Astrocyte (in vitro differentiated cells and primary cell): ENCODE results near the gene TRABD2A. TPM values are rescaled to one million over a fixed set of nuclear protein-coding genes. Genes with fewer than 3 reads are reported as not detected.

ENCODE experiments used
- DNase-seq: peaks from one replicate; pipeline ENCODE4 v3.0.0-alpha.2; 2010; ENCODE audit warnings: low read depth
- FAIRE-seq: peaks from 2 replicates; lab custom pipeline; 2011; peaks lifted over from hg19 to GRCh38; lab: Jason Lieb, UNC
- H2AFZ ChIP-seq: 2 replicates; pipeline ENCODE4 v1.6.0; 2012; ENCODE audit warnings: low read depth, low read length, inconsistent platforms
- H3K27ac ChIP-seq: 2 replicates; pipeline ENCODE4 v1.5.1; 2011; ENCODE audit warnings: low read depth, low read length, inconsistent platforms
- H3K27me3 ChIP-seq: 2 replicates; pipeline ENCODE4 v1.6.0; 2011; ENCODE audit warnings: low read length, inconsistent platforms; ENCODE audit not compliant: insufficient read depth
- H3K36me3 ChIP-seq: 2 replicates; pipeline ENCODE4 v1.5.1; 2011; ENCODE audit warnings: low read length, inconsistent platforms; ENCODE audit not compliant: insufficient read depth
- H3K4me1 ChIP-seq: 2 replicates; pipeline ENCODE4 v1.5.1; 2011; ENCODE audit warnings: low read length, inconsistent platforms; ENCODE audit not compliant: insufficient read depth
- H3K4me2 ChIP-seq: 2 replicates; pipeline ENCODE4 v1.6.0; 2012; ENCODE audit warnings: low read length, inconsistent platforms
- H3K4me3 ChIP-seq: 2 replicates; pipeline ENCODE4 v1.5.1; 2011; ENCODE audit warnings: low read depth, mild to moderate bottlenecking, low read length, inconsistent platforms; ENCODE audit not compliant: insufficient read depth
- H3K79me2 ChIP-seq: 2 replicates; pipeline ENCODE4 v1.6.0; 2012; ENCODE audit warnings: mild to moderate bottlenecking, low read length, inconsistent platforms; ENCODE audit not compliant: insufficient read depth
- H3K9ac ChIP-seq: 2 replicates; pipeline ENCODE4 v1.6.0; 2012; ENCODE audit warnings: mild to moderate bottlenecking, low read length, inconsistent platforms
- H3K9me3 ChIP-seq: 2 replicates; pipeline ENCODE4 v1.5.1; 2012; ENCODE audit warnings: low read depth, mild to moderate bottlenecking, low read length, inconsistent platforms; ENCODE audit not compliant: insufficient read depth
- H4K20me1 ChIP-seq: 2 replicates; pipeline ENCODE4 v1.6.0; 2012; ENCODE audit warnings: low read length, inconsistent platforms; ENCODE audit not compliant: insufficient read depth
- H3K27ac Mint-ChIP-seq: one replicate; pipeline ENCODE4 v1.8.0; 2021; ENCODE audit warnings: mild to moderate bottlenecking, mixed read lengths; ENCODE audit not compliant: unreplicated experiment
- H3K27me3 Mint-ChIP-seq: one replicate; pipeline ENCODE4 v1.8.0; 2021; ENCODE audit warnings: low read depth, mixed read lengths; ENCODE audit not compliant: unreplicated experiment
- H3K36me3 Mint-ChIP-seq: one replicate; pipeline ENCODE4 v1.8.0; 2021; ENCODE audit warnings: low read depth, mixed read lengths; ENCODE audit not compliant: unreplicated experiment
- H3K4me1 Mint-ChIP-seq: one replicate; pipeline ENCODE4 v1.8.0; 2021; ENCODE audit warnings: low read depth, mixed read lengths; ENCODE audit not compliant: unreplicated experiment
- H3K4me3 Mint-ChIP-seq: one replicate; pipeline ENCODE4 v1.8.0; 2021; ENCODE audit warnings: mild to moderate bottlenecking, moderate library complexity, mixed read lengths; ENCODE audit not compliant: unreplicated experiment
- H3K9me3 Mint-ChIP-seq: one replicate; pipeline ENCODE4 v1.8.0; 2021; ENCODE audit warnings: mild to moderate bottlenecking, mixed read lengths; ENCODE audit not compliant: unreplicated experiment
- EZH2 ChIP-seq: IDR thresholded peaks from 2 replicates; pipeline ENCODE4 v1.6.1; 2012; ENCODE audit warnings: mild to moderate bottlenecking, low read length, inconsistent platforms; ENCODE audit not compliant: insufficient read depth
- total RNA-seq: library from RNA; stranded (reverse); gene quantifications from 2 replicates; pipeline ENCODE4 v1.2.1, GENCODE V29; 2021
- TF ChIP-seq, protein P1 (sequence below): IDR thresholded peaks from 2 replicates; pipeline ENCODE4 v1.5.1; 2011; ENCODE audit warnings: low read depth, mild to moderate bottlenecking, inconsistent platforms, low read length, moderate library complexity; ENCODE audit not compliant: insufficient read depth

The TRABD2A gene
- total RNA-seq, 1 donor from 2014 or later, result 2.6 TPM

DNA sequence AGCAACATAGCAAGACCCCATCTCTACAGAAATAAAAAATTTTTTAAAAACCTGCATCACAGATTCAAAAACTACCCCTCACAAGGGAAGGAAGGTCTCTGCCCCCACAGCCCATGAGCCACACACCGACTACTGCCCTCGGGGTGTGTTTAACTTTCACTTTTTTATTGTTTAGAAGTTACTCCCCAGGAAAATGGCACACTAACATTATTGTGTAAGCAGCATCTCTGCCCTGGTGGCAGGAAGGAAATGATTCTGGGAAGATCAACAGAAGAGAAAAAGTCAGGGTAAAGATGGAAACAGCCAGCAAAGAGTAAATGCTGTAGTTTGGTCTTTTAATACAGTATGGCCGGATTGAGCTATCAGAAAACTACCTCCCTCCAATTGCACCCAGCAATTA, 21.9 kb downstream of the TRABD2A start:
- no peaks in the 10 kb centered on the region for H3K79me2 ChIP-seq
- no peaks in the 10 kb centered on the region for H3K4me1 ChIP-seq
- DNase-seq, result no peak
- Mint-ChIP-seq H3K4me3 (no peak overlapping the region), H3K36me3 (peaks cover 3% of the 10 kb centered on the region), H3K27me3 (peaks cover 45% of the 10 kb centered on the region), H3K4me1 (no peaks in the 10 kb centered on the region), H3K9me3 (peaks cover 3% of the 10 kb centered on the region), H3K27ac (no peak overlapping the region)
- no peak overlapping the region for H3K9ac ChIP-seq
- H3K4me3 ChIP-seq, result no peak overlapping the region
- no peak overlapping the region for H3K27ac ChIP-seq
- H3K36me3 ChIP-seq, result no peaks in the 10 kb centered on the region
- H2AFZ ChIP-seq, result no peak overlapping the region
- no peaks in the 10 kb centered on the region for H4K20me1 ChIP-seq
- H3K4me2 ChIP-seq, result no peak overlapping the region
- peaks cover 8% of the 10 kb centered on the region for H3K27me3 ChIP-seq
- H3K9me3 ChIP-seq, result no peaks in the 10 kb centered on the region
- FAIRE-seq, result no peak
- no peak for TF ChIP-seq EZH2
- TF ChIP-seq, protein P1, sequence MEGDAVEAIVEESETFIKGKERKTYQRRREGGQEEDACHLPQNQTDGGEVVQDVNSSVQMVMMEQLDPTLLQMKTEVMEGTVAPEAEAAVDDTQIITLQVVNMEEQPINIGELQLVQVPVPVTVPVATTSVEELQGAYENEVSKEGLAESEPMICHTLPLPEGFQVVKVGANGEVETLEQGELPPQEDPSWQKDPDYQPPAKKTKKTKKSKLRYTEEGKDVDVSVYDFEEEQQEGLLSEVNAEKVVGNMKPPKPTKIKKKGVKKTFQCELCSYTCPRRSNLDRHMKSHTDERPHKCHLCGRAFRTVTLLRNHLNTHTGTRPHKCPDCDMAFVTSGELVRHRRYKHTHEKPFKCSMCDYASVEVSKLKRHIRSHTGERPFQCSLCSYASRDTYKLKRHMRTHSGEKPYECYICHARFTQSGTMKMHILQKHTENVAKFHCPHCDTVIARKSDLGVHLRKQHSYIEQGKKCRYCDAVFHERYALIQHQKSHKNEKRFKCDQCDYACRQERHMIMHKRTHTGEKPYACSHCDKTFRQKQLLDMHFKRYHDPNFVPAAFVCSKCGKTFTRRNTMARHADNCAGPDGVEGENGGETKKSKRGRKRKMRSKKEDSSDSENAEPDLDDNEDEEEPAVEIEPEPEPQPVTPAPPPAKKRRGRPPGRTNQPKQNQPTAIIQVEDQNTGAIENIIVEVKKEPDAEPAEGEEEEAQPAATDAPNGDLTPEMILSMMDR, result no peak

DNA sequence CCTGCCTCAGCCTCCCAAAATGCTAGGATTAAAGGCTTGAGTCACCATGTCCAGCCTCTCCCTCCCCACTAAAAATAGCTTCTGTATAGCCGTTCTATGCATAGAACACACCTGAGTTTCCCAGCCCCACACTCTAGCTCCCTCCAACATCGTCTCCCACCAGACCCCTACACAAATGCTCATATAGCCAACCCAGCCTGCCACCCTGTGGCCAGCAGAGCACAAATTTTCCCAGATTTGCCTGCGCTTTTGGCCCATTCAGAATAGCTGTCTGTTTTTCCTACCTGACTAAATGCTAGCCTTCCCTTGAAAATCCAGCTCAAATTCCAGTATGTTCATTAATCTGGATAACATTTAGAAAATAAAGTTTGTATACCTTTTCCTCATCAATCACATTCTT, 22.8 kb downstream of the TRABD2A start:
- H3K27ac ChIP-seq, result no peak overlapping the region
- H3K4me2 ChIP-seq, result no peak overlapping the region
- peaks cover 45% of the 10 kb centered on the region for H3K27me3 Mint-ChIP-seq
- no peak overlapping the region for H3K4me3 Mint-ChIP-seq
- H2AFZ ChIP-seq, result no peak overlapping the region
- DNase-seq (no peak), FAIRE-seq (no peak)
- H3K27me3 ChIP-seq, result peaks cover 8% of the 10 kb centered on the region
- peaks cover 5% of the 10 kb centered on the region for H3K9me3 Mint-ChIP-seq
- H3K27ac Mint-ChIP-seq, result no peak overlapping the region
- H3K36me3 ChIP-seq, result no peaks in the 10 kb centered on the region
- no peaks in the 10 kb centered on the region for H3K79me2 ChIP-seq
- no peaks in the 10 kb centered on the region for H3K4me1 ChIP-seq
- H3K9ac ChIP-seq, result no peak overlapping the region
- no peaks in the 10 kb centered on the region for H3K4me1 Mint-ChIP-seq
- no peak overlapping the region for H3K4me3 ChIP-seq
- no peaks in the 10 kb centered on the region for H4K20me1 ChIP-seq
- H3K9me3 ChIP-seq, result no peaks in the 10 kb centered on the region
- peaks cover 3% of the 10 kb centered on the region for H3K36me3 Mint-ChIP-seq
- TF ChIP-seq, protein P1, result no peak
- no peak for TF ChIP-seq EZH2

DNA sequence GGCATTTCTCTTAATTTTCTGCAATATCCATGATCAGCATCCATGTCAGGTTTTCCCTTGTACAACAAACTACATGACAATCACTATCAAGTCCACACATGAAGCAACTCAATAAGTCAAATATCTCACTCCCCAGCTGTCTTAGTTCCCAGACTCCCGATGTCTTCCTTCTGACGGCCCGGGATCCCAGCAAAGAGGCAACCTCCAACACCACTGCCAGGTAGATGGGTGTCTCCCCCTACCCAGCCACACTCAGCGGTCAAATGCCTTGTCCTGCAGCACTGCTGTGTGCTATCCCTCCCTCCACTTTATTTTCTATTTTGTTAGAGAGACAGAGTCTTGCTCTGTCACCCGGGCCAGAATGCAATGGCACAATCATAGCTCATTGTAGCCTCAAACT, 23.3 kb downstream of the TRABD2A start:
- peaks cover 8% of the 10 kb centered on the region for H3K27me3 ChIP-seq
- H3K36me3 ChIP-seq, result no peaks in the 10 kb centered on the region
- H3K27me3 Mint-ChIP-seq, result peaks cover 43% of the 10 kb centered on the region
- no peak overlapping the region for H3K27ac Mint-ChIP-seq
- no peaks in the 10 kb centered on the region for H3K79me2 ChIP-seq
- H3K4me1 Mint-ChIP-seq, result no peaks in the 10 kb centered on the region
- FAIRE-seq (no peak), DNase-seq (no peak)
- no peaks in the 10 kb centered on the region for H3K4me1 ChIP-seq
- peaks cover 5% of the 10 kb centered on the region for H3K9me3 Mint-ChIP-seq
- no peak overlapping the region for H2AFZ ChIP-seq
- H4K20me1 ChIP-seq, result no peaks in the 10 kb centered on the region
- H3K36me3 Mint-ChIP-seq, result peaks cover 3% of the 10 kb centered on the region
- H3K27ac ChIP-seq, result no peak overlapping the region
- H3K9me3 ChIP-seq, result no peaks in the 10 kb centered on the region
- no peak overlapping the region for H3K4me3 ChIP-seq
- no peak overlapping the region for H3K4me2 ChIP-seq
- H3K9ac ChIP-seq, result no peak overlapping the region
- no peak overlapping the region for H3K4me3 Mint-ChIP-seq
- TF ChIP-seq, protein P1, result no peak
- no peak for TF ChIP-seq EZH2
